Lower lobe of right lung (tissue), 2 donors: Measurements from ENCODE around the gene CREG2. TPM values are rescaled to one million over a fixed set of nuclear protein-coding genes. Genes with fewer than 3 reads are reported as not detected.
A peak's percentile ranks its signal among the peaks of the same experiment; 100 is the strongest.

ENCODE experiments used
- ATAC-seq, 2 donors: fragments of 200-7000 bp; cut with Tn5 transposase; one replicate each; pipeline ENCODE4 v1.9.1; 2020 to 2022; ENCODE audit warnings: mild to moderate bottlenecking in 2 of 2, moderate library complexity in 2 of 2
- DNase-seq: peaks from one replicate; pipeline ENCODE4 v3.0.0-alpha.2; 2020
- H3K27ac ChIP-seq: fragments of 200-600 bp; one replicate; pipeline ENCODE4 v1.8.0; 2022
- H3K27me3 ChIP-seq: fragments of 200-600 bp; one replicate; pipeline ENCODE4 v1.8.0; 2022; ENCODE audit warnings: low read depth
- H3K36me3 ChIP-seq: fragments of 200-600 bp; one replicate; pipeline ENCODE4 v1.8.0; 2022; ENCODE audit warnings: mild to moderate bottlenecking
- H3K4me1 ChIP-seq: fragments of 200-600 bp; one replicate; pipeline ENCODE4 v1.8.0; 2022
- H3K4me3 ChIP-seq: fragments of 200-600 bp; one replicate; pipeline ENCODE4 v1.8.0; 2022; ENCODE audit warnings: mild to moderate bottlenecking
- H3K9me3 ChIP-seq: fragments of 200-600 bp; one replicate; pipeline ENCODE4 v1.8.0; 2022
- CTCF ChIP-seq: fragments of 200-600 bp; IDR thresholded peaks from one replicate; pipeline ENCODE4 v1.8.0; 2022; ENCODE audit warnings: antibody characterized with exemption, mild to moderate bottlenecking
- intact Hi-C: fragments of 100-400 bp; cut with DNase I; formaldehyde crosslinking; loops from one replicate; pipeline ENCODE4 v1.11.0; 2022
- total RNA-seq: library from RNA; stranded (reverse); fragmentation: NEBNext Ultra II Directional; extraction: Animal tissue kit (Norgen Biotek cat#: 25700); gene quantifications from one replicate; pipeline ENCODE4 v1.2.1, GENCODE V29; 2021
- donor health status: DM: no; HTN: yes; CAD: no; lungs with severe emphysema.

Gene CREG2
- total RNA-seq, 1 donor from 2014 or later: not detected

- no peaks in the 10 kb centered on the region for H3K9me3 ChIP-seq
- no peak overlapping the region for H3K4me3 ChIP-seq
- DNase-seq (no peak), ATAC-seq (no peak)
- peaks cover 40% of the 10 kb centered on the region for H3K4me1 ChIP-seq
- H3K27ac ChIP-seq: no peak overlapping the region
- intact Hi-C loops: no loop called here
- no peaks in the 10 kb centered on the region for H3K36me3 ChIP-seq
- H3K27me3 ChIP-seq: no peaks in the 10 kb centered on the region
- no peak for TF ChIP-seq CTCF
Measured at GRCh38 chr2:101331202-101331601, 56.1 kb downstream of the CREG2 start.

GRCh38 chr2:101330253-101330933 lies 56.9 kb downstream of the CREG2 start:
- ATAC-seq (peak; percentile 31 to 65), DNase-seq (peak; percentile 68)
- no peak overlapping the region for H3K4me3 ChIP-seq
- intact Hi-C loops: no loop called here
- peaks cover 40% of the 10 kb centered on the region for H3K4me1 ChIP-seq
- peaks cover 4% of the 10 kb centered on the region for H3K9me3 ChIP-seq
- peak overlapping the region; percentile 53 for H3K27ac ChIP-seq
- TF ChIP-seq CTCF: no peak
- no peaks in the 10 kb centered on the region for H3K36me3 ChIP-seq
- H3K27me3 ChIP-seq: no peaks in the 10 kb centered on the region

- Histone ChIP-seq H3K4me1 (peaks cover 40% of the 10 kb centered on the region), H3K27me3 (no peaks in the 10 kb centered on the region), H3K9me3 (peaks cover 5% of the 10 kb centered on the region), H3K36me3 (no peaks in the 10 kb centered on the region), H3K27ac (peak overlapping the region; percentile 63), H3K4me3 (no peak overlapping the region)
- ATAC-seq (no peak), DNase-seq (no peak)
- intact Hi-C loops: no loop called here
- no peak for TF ChIP-seq CTCF
Measured at GRCh38 chr2:101329026-101329425, 58.3 kb downstream of the CREG2 start.

GRCh38 chr2:101328474-101329007 lies 58.8 kb downstream of the CREG2 start:
- no peaks in the 10 kb centered on the region for H3K36me3 ChIP-seq
- H3K27me3 ChIP-seq: no peaks in the 10 kb centered on the region
- ATAC-seq: peak; percentile 87 to 93
- DNase-seq: no peak
- peak overlapping the region; percentile 68 for H3K27ac ChIP-seq
- peaks cover 40% of the 10 kb centered on the region for H3K4me1 ChIP-seq
- intact Hi-C loops: no loop called here
- no peak overlapping the region for H3K4me3 ChIP-seq
- peaks cover 5% of the 10 kb centered on the region for H3K9me3 ChIP-seq
- no peak for TF ChIP-seq CTCF

- no peak overlapping the region for H3K4me3 ChIP-seq
- intact Hi-C loops: no loop called here
- no peaks in the 10 kb centered on the region for H3K36me3 ChIP-seq
- TF ChIP-seq CTCF: no peak
- DNase-seq: no peak
- H3K27ac ChIP-seq: peak overlapping the region; percentile 68
- peak; percentile 45 to 73 for ATAC-seq
- peaks cover 40% of the 10 kb centered on the region for H3K4me1 ChIP-seq
- H3K27me3 ChIP-seq: no peaks in the 10 kb centered on the region
- H3K9me3 ChIP-seq: peaks cover 5% of the 10 kb centered on the region
Measured at GRCh38 chr2:101327863-101328394, 59.4 kb downstream of the CREG2 start.
